ENCODE results near the gene CCDC70.
"Not testable (repeated sequence)": the region's sequence is repeated elsewhere in the genome, so short reads cannot be mapped to it uniquely, and the experiment has no call there.

CCDC70 gene

DNA sequence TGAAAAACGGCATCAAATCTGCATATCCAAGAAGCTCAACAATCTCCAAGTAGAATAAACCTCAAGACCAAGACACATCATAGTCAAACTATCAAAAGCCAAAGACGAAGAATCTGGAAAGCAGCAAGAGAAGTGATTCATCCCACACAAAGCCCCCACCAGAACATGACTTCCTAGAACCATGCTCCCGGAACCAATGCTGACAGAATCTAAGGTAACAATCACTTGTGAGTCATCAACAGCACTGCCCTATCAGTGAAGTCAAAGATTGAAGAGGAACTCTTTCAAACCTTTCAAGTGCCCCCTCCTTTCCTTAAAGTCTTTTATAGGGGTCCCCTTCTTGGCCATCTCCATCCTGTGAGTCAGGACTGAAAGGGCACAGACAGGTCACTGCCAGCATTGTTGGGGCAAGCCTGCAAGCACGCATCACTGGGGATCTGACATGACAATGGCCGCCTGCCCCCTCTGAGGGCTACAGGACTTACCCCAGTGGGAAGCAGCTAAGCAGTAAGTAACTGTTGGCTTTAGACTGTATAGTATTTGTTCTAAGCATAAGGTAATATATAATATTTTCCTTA lies at the start of gene CCDC70:
CCDC70 (plus strand) TSS at position 247 of the 578 bp plus-strand sequence. CDS start 3,443 bp downstream, outside the sequence.
- no peak for DNase-seq

DNA sequence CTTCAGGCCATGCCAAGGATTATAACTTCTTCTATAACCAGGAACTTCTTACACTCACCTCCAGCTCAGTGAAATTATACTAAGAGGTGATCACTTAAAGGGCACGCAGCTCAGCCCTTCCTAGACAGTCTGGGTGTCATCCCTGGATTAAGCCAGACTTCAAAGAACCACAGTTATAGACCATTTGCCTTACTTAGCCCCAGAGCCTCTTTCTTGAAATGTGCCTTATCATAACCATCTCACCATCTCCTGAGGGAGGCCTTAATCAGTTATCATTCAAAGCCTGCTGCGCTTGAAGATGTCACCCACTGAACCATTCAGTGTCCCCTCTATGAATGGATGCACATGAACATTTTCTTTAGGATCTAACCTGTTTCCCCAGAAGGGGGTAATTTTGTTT lies 47.7 kb upstream of the CCDC70 start:
- no peak for DNase-seq

DNA sequence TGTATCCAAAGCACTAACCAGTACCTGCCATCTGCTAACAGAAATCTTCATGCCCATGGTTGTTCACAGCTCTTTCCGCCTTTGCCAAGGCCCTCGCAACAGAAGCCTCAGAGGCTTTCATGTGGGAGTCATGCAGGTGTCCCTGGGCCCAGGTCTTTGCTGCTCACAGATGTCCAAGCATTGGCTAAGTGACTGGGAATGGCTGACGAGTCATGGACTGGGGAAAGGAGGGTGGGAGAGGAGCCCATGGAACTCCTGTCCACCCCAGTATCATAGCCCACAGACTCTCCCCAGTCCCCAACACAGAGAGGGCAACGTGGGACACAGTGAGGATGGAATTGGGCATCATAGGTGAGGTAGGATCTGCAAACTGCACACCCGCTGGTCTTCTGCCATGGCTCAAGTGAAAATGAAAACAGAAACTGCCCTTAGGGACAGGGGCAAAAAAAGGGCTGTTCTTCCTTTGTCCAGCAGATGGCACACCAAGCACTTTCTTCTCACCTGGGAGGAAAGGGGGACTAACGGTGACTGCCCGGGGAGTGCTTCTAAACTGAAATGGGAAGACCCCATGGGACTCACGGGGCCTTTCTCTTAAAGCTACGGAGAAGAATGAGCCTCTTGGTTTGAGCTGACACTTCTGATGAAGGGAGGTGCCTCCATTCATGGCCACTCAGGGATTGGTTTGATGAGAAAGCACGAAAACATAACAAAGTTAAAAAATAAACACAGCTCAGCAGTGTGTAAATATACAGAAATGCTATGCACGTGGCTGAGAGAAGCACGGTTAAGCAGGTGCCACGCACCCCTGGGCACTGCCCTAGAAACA lies 46.7 kb upstream of the CCDC70 start:
- DNase-seq, result peak in 26 of 56 donors; percentile 8 to 65 (median 24)

- DNase-seq, result no peak
Observed at GRCh38 chr13:51815848-51816247, 45.9 kb upstream of the CCDC70 start.

GRCh38 chr13:51816604-51817249 lies 45.0 kb upstream of the CCDC70 start:
- DNase-seq, result no peak

- DNase-seq, result no peak
Observed at GRCh38 chr13:51817717-51818116, 44.1 kb upstream of the CCDC70 start.

DNA sequence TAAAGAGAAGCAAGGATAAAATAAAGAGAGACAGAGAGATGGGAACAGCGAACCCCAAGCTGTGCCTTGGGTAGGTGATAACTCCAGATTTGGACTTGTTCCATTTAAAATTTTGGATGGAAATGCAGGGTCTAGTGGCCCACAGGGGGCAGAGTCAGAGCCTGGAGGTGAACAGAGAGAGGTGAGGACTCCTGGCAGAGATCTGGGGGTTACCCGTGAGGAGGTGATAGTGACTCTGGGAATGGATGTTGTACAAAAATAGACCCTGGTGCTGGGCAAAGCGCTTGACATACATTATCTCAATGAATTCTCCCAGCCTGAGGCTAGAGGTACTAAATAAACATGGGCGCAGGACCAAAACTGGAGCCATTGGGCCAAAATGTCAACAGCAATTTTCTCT lies 43.5 kb upstream of the CCDC70 start:
- no peak for DNase-seq

DNA sequence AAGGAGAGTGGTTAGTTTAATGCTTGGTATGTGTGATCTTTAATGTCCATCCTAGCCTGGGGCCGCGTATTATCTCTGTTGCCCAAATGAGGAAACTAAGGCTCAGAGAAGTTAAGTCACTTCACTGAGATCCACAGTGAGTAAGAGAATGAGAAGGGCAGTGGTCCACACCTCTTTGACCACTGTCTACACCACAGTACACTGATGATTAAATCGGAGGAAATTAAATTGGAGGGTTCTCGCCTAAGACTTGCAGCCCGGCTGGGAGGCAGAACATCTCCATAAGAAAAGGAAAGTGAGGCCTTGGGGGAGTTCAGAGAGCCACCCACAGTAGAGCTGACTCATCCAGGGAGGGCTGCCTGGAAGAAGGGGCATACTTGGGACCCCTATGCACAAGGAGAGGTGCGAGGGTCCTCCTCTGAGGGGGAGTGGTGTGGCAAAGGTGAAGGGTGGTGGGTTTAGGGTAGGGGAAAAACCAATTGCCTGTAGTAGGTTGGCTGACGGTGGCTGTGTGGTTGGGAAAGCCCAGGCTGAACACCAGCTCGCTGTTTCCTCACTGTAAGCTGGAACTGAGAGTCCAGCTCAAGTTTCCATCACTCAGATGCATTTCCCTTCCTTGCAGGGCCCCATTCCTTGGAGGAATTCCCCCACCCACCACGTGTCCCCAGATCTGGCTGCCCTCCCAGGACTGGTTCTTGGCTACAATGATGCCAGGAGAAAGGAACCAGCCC lies 42.8 kb upstream of the CCDC70 start:
- DNase-seq, result peak in 25 of 56 donors; percentile 8 to 53 (median 23)

- no peak for DNase-seq
Observed at GRCh38 chr13:51819544-51819943, 42.2 kb upstream of the CCDC70 start.

- no peak for DNase-seq
Observed at GRCh38 chr13:51820016-51820597, 41.7 kb upstream of the CCDC70 start.

- DNase-seq, result no peak
Observed at GRCh38 chr13:51821606-51822005, 40.2 kb upstream of the CCDC70 start.

GRCh38 chr13:51822106-51822815 lies 39.5 kb upstream of the CCDC70 start:
- DNase-seq, result no peak

GRCh38 chr13:51823359-51823758 lies 38.4 kb upstream of the CCDC70 start:
- DNase-seq, result no peak

DNA sequence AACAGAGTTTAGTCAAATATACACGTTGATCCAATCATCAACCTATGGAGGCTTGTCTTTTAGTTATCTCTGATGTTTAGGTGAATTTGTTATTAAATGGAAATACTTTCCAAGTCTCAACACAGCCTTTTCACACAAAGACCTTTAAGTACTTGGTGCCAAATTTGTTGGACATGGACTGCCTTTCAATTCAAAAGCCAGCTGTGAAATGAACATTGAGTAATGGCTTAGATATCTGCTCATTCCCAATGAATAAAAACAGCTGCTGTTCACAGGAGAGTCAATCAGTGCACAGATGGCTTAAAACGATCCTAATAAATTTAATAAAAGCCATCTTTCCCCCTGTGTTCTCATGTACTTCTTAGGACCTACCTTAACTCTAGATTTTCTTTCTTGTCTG lies 37.9 kb upstream of the CCDC70 start:
- no peak for DNase-seq

- DNase-seq, result not testable (repeated sequence)
Observed at GRCh38 chr13:51824712-51825111, 37.1 kb upstream of the CCDC70 start.

- no peak for DNase-seq
Observed at GRCh38 chr13:51825165-51825592, 36.6 kb upstream of the CCDC70 start.

DNA sequence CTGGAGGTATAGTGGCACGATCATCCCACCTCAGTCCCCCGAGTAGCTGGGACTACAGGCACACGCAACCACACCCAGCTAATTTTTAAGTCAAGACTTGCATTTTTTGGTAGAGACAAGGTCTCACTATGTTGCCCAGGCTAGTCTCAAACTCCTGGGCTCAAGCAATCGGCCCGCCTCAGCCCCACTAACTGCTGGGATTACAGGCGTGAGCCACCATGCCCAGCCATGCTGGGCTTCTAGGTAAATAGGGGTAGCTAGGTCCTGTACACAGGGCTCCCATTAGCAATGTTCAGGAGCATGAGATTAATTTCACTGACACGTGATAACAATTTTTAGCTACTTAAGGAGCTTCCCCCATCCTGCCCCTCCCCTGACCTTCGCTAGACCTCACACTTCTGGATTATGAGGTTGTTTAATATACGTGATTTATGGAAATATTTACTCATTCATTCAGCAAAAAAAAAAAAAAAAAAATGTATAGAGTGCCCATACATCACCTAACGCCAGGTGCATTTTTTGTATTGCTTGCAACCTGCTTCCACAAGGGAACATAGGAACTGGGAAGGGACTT lies 36.0 kb upstream of the CCDC70 start:
- DNase-seq, result no peak

DNA sequence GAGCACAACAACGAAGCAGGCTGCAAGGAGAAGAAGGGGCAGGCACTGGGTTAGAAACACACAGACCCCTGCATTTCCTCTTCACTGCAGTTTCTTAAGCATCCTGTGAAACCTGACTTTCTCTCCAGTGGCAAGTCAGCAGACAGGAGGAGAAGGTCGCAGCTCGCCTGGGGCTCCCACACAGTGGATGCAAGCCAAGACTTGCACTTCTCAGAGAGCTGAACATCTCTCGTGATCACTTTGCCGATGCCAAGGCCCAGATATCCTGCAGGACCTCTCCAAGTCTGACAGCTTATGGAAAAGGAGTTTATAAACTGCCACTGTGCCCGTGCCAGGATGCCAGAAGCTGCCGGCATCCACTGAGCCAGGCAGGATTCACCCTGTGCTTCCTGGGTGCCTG lies 35.2 kb upstream of the CCDC70 start:
- DNase-seq, result peak in 1 of 56 donors; percentile 5

DNA sequence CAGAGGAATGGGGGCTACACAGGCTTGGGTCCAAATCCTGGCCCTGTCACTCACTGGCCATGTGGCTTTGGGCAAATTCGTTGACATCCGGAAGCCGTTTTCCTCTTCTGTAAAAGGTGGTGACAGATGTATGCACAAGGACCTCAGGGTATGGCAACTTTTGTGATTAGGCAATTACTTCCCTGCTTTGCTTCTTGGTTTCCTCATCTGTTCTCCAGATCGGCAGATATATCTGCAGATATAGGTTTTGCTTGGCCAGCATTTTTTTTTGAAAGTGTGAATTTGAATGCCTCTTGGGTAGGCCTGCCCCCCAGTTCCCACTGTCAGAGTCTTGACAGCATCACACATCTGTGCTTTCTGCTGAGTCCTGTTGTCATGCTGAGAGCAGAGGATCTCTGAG lies 34.5 kb upstream of the CCDC70 start:
- DNase-seq, result no peak

Measured in amygdala (tissue), 56 donors.